ENCODE results near the gene MGAT4C.

DNA sequence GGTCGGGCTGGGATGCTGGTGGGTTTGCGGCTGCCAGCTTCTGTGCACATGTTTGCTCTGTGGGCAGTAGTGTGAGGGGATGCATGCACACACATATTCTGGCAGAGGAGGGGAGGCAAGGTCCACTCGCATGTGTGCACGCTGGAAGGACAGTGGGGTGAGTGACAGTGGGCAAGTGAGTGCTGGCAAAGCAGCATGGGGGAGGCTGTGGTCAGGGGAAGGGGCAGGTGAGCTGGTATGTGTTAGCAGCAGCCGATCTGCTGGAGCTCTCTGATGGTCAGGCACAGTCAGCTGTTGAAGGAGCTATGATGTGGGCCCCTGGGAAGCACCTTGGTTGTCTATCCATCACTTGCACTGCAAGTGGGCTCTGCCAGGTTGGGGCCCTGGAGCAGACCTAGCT lies 211.8 kb downstream of the MGAT4C start:
- TF ChIP-seq, protein P1, sequence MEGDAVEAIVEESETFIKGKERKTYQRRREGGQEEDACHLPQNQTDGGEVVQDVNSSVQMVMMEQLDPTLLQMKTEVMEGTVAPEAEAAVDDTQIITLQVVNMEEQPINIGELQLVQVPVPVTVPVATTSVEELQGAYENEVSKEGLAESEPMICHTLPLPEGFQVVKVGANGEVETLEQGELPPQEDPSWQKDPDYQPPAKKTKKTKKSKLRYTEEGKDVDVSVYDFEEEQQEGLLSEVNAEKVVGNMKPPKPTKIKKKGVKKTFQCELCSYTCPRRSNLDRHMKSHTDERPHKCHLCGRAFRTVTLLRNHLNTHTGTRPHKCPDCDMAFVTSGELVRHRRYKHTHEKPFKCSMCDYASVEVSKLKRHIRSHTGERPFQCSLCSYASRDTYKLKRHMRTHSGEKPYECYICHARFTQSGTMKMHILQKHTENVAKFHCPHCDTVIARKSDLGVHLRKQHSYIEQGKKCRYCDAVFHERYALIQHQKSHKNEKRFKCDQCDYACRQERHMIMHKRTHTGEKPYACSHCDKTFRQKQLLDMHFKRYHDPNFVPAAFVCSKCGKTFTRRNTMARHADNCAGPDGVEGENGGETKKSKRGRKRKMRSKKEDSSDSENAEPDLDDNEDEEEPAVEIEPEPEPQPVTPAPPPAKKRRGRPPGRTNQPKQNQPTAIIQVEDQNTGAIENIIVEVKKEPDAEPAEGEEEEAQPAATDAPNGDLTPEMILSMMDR (conservative IDR thresholded peaks at IDR 0.05) = no peak
- TF ChIP-seq ZFX (IDR thresholded peaks at IDR 0.05) = no peak
